Testis (tissue), 2 donors: ENCODE results near the gene CCDC194.

ENCODE experiments used
- POLR2A ChIP-seq: fragments of 450-650 bp; IDR thresholded peaks from one replicate; pipeline ENCODE4 v1.6.1; 2017; ENCODE audit warnings: antibody characterized with exemption, mild to moderate bottlenecking, moderate library complexity
- TF ChIP-seq, protein P1 (sequence below), 3 experiments: fragments of 450-650 bp in 2 of 3; fragments of 200-600 bp in 1 of 3; sonication (generic) in 1 of 3; IDR thresholded peaks; one replicate each; pipeline ENCODE4 v1.5.1; 2016 to 2019; ENCODE audit warnings: antibody characterized with exemption in 3 of 3, mild to moderate bottlenecking in 2 of 3, moderate library complexity in 1 of 3

- TF ChIP-seq, protein P1, sequence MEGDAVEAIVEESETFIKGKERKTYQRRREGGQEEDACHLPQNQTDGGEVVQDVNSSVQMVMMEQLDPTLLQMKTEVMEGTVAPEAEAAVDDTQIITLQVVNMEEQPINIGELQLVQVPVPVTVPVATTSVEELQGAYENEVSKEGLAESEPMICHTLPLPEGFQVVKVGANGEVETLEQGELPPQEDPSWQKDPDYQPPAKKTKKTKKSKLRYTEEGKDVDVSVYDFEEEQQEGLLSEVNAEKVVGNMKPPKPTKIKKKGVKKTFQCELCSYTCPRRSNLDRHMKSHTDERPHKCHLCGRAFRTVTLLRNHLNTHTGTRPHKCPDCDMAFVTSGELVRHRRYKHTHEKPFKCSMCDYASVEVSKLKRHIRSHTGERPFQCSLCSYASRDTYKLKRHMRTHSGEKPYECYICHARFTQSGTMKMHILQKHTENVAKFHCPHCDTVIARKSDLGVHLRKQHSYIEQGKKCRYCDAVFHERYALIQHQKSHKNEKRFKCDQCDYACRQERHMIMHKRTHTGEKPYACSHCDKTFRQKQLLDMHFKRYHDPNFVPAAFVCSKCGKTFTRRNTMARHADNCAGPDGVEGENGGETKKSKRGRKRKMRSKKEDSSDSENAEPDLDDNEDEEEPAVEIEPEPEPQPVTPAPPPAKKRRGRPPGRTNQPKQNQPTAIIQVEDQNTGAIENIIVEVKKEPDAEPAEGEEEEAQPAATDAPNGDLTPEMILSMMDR (IDR thresholded peaks at IDR 0.05) = peak; percentile 80 to 90 (median 81)
- no peak for TF ChIP-seq POLR2A
These were observed 8.0 kb downstream of the CCDC194 start for GRCh38 chr19:17385878-17386611.
